Loucy (cell line): ENCODE data around the gene GTF3C1.

Experiments
- CTCF ChIP-seq: fragments of 200-600 bp; sonication (generic); conservative IDR thresholded peaks from 2 replicates; pipeline ENCODE4 v1.5.1; 2014; ENCODE audit warnings: mild to moderate bottlenecking, antibody characterized with exemption, low read length
- EZH2phosphoT487 ChIP-seq: fragments of 200-600 bp; IDR thresholded peaks from 2 replicates; pipeline ENCODE4 v1.6.1; 2018; ENCODE audit warnings: antibody characterized with exemption, mild to moderate bottlenecking, moderate library complexity, borderline replicate concordance

GRCh38 chr16:27427538-27427937 lies 122.2 kb downstream of the GTF3C1 start:
- TF ChIP-seq CTCF (no peak), EZH2phosphoT487 (no peak)
